Measurements from ENCODE around the gene EXOC1L. TPM values are rescaled to one million over a fixed set of nuclear protein-coding genes. Genes with fewer than 3 reads are reported as not detected.
A peak's percentile ranks its signal among the peaks of the same experiment; 100 is the strongest.

Gene EXOC1L
- total RNA-seq, 5 donors from 2014 or later (not counting 1 experiment from before 2014, with no cell fraction given) = not detected

DNA sequence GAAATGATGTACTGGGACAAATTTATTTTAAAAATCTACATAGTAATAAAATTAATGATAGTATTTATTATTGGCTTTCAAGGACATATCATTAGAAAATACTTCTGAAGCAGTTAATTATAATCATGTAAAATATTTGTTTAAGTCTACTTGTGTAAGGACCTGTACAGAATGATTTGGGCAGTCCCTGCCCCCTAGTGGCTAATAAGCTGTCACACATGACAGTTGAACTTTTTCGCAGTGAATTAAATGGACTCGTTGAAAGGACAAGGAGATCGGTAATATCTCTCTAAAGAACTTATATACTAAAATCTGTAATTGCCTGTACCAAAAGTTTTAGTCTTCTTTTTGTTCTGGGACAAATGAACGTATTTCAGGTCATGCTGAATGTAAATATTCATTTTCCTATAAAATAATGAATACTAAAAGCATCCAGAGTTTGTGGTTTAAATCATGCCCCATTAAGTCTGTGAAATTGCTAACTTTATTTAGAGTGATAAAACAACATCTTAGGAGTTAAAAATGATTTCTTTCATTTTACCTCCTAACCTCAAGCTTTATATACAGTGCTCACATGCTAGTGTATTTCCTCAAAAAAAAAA lies 47.5 kb downstream of the EXOC1L start:
- peaks cover 0 to 54% of the 10 kb centered on the region in 2 donors for H3K36me3 ChIP-seq (ENCODE audit: control insufficient read depth in 2 of 2, extremely low read depth in 1 of 2, insufficient read depth in 1 of 2, low read length in 1 of 2)
- H3K4me3 ChIP-seq (ENCODE audit: control insufficient read depth in 1 of 2, extremely low read depth in 1 of 2, low read length in 1 of 2) = no peak overlapping the region
- Mint-ChIP-seq H3K9me3 (no peaks in the 10 kb centered on the region), H3K36me3 (peaks cover 44% of the 10 kb centered on the region), H3K4me1 (peaks cover 9 to 22% (median 19%) of the 10 kb centered on the region in 3 donors), H3K4me3 (no peak overlapping the region), H3K27me3 (no peaks in the 10 kb centered on the region), H3K27ac (peak overlapping the region in 1 of 2 donors; percentile 66)
- no peak overlapping the region for H3K27ac ChIP-seq (ENCODE audit: low read length)
- H3K9me3 ChIP-seq = no peaks in the 10 kb centered on the region
- ChIA-PET CTCF (interaction anchor here (0.6 to 3.0 kb wide), 16 partner anchors 10 to 969 kb away, joined by 3 to 24 read pairs (median 4); partner anchors contain the start of genes CEP135 (in 2 of the 2), EXOC1 (in 1 of the 2) and SRD5A3 (in 1 of the 2)), POLR2A (no interaction called here)
- WGBS (ENCODE audit: insufficient coverage) = no CpG with 5 or more reads among the region's 4 CpGs
- no peaks in the 10 kb centered on the region for H3K27me3 ChIP-seq (replicated peaks in 1 of 2; ENCODE audit: control insufficient read depth in 2 of 2, extremely low read depth in 1 of 2, insufficient read depth in 2 of 2, low read length in 1 of 2)
- no peaks in the 10 kb centered on the region for H3K4me1 ChIP-seq (ENCODE audit: control insufficient read depth in 1 of 2, extremely low read depth in 1 of 2, insufficient read depth in 2 of 2, low read length in 2 of 2)
- peak; percentile 73 to 81 (median 78) for ATAC-seq (replicated peaks in 1 of 4)
- DNase-seq = peak in 14 of 35 experiments; percentile 2 to 69 (median 10)

DNA sequence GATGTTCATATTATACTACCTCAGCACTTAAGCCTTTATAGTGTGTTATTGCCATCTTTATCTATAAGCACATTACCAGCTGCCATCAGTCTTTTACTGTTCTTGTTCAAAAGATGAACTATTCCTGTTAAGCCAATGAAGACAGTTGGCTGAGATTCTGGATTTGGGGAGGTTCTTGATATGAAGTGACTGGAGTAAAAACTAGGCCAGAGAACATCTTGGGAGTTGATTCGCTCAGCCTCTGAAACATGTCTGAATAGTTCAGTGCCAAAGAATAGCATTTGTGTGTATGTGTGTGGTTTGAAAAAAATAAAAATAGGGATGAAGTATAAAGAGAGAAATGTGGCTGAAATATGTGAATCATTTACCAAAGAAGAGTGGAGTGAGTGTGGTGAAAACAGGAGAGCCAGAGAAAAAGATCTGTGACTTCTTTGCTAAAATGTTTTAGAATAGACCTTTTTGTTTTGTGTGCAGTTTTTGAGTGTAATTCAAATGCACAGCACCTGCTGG lies 49.0 kb downstream of the EXOC1L start:
- no peak overlapping the region for H3K4me3 Mint-ChIP-seq
- Histone ChIP-seq H3K4me3 (ENCODE audit: control insufficient read depth in 1 of 2, extremely low read depth in 1 of 2, low read length in 1 of 2) (no peak overlapping the region), H3K4me1 (ENCODE audit: control insufficient read depth in 1 of 2, extremely low read depth in 1 of 2, insufficient read depth in 2 of 2, low read length in 2 of 2) (no peaks in the 10 kb centered on the region), H3K27ac (ENCODE audit: low read length) (no peak overlapping the region), H3K36me3 (ENCODE audit: control insufficient read depth in 2 of 2, extremely low read depth in 1 of 2, insufficient read depth in 1 of 2, low read length in 1 of 2) (peaks cover 0 to 56% of the 10 kb centered on the region in 2 donors), H3K9me3 (no peaks in the 10 kb centered on the region), H3K27me3 (replicated peaks in 1 of 2; ENCODE audit: control insufficient read depth in 2 of 2, extremely low read depth in 1 of 2, insufficient read depth in 2 of 2, low read length in 1 of 2) (no peaks in the 10 kb centered on the region)
- POLR2A ChIA-PET = no interaction called here
- H3K27me3 Mint-ChIP-seq = no peaks in the 10 kb centered on the region
- peaks cover 47% of the 10 kb centered on the region for H3K36me3 Mint-ChIP-seq
- peaks cover 9 to 20% (median 19%) of the 10 kb centered on the region in 3 donors for H3K4me1 Mint-ChIP-seq
- CTCF ChIA-PET = no interaction called here
- DNase-seq (no peak), ATAC-seq (replicated peaks in 1 of 4) (no peak)
- no peak overlapping the region for H3K27ac Mint-ChIP-seq
- no peaks in the 10 kb centered on the region for H3K9me3 Mint-ChIP-seq
- WGBS (ENCODE audit: insufficient coverage) = 100% methylated on average over 1 of the region's 1 CpG

DNA sequence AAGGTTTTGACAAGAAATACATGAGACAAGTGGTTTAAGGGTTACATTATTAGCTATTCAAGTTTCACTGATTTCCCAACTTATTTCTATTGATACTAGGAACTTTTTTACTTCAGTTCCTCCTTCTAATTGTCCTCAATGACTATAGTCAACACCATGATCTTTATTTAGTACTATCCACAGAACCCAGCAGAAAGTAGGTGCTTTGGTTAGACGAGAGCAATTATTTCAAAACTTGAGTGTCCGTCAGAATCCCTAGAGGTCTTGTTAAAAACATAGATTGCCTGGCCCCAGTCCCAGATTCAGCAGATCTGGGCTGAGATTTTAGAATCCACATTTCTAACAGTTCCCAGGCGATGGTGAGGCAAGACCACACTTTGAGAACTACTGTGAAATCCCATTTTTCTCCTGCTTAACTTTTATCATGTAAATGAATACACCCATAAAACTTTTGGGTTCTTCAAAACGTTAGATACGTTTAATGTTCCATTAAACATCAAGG lies 51.8 kb downstream of the EXOC1L start:
- 93% methylated on average over 5 of the region's 5 CpGs for WGBS (ENCODE audit: insufficient coverage)
- no peak for ATAC-seq (replicated peaks in 1 of 4)
- no peak overlapping the region for H3K4me3 ChIP-seq (ENCODE audit: control insufficient read depth in 1 of 2, extremely low read depth in 1 of 2, low read length in 1 of 2)

DNA sequence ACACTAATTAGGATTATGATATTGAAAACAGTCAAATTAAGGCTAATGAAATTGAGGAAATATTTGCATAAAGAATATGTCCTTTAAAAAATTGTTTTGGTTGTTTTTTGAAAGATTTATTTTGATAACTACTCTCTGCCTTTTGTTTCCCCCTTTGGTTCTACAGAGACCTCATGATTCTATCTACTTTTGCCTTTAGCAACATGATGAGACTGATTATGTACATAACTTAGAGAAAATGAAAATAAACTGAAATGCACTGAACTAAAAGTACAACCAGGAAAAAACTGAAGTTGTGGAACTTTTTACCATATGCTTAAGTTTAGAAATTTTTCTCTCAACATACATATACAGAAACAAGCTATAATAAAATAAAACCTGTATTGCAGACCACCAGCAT lies 55.2 kb downstream of the EXOC1L start:
- no peaks in the 10 kb centered on the region for H3K27me3 Mint-ChIP-seq
- H3K9me3 ChIP-seq = no peaks in the 10 kb centered on the region
- peaks cover 57% of the 10 kb centered on the region for H3K36me3 Mint-ChIP-seq
- no peaks in the 10 kb centered on the region for H3K4me1 ChIP-seq (ENCODE audit: control insufficient read depth in 1 of 2, extremely low read depth in 1 of 2, insufficient read depth in 2 of 2, low read length in 2 of 2)
- ATAC-seq (replicated peaks in 1 of 4) = no peak
- no peaks in the 10 kb centered on the region for H3K4me1 Mint-ChIP-seq
- DNase-seq = no peak
- no peak overlapping the region for H3K27ac ChIP-seq (ENCODE audit: low read length)
- no peak overlapping the region for H3K4me3 Mint-ChIP-seq
- ChIA-PET CTCF (no interaction called here), POLR2A (interaction anchor here in 1 of 2 donors (0.6 kb wide), 1 partner anchor 258 kb away, joined by 3 read pairs; no protein-coding TSS in a partner anchor)
- peaks cover 6 to 69% of the 10 kb centered on the region in 2 donors for H3K36me3 ChIP-seq (ENCODE audit: control insufficient read depth in 2 of 2, extremely low read depth in 1 of 2, insufficient read depth in 1 of 2, low read length in 1 of 2)
- H3K4me3 ChIP-seq (ENCODE audit: control insufficient read depth in 1 of 2, extremely low read depth in 1 of 2, low read length in 1 of 2) = no peak overlapping the region
- H3K27me3 ChIP-seq (replicated peaks in 1 of 2; ENCODE audit: control insufficient read depth in 2 of 2, extremely low read depth in 1 of 2, insufficient read depth in 2 of 2, low read length in 1 of 2) = no peaks in the 10 kb centered on the region
- no peak overlapping the region for H3K27ac Mint-ChIP-seq
- H3K9me3 Mint-ChIP-seq = no peaks in the 10 kb centered on the region

More for the DNA sequence above, 51.8 kb downstream of the EXOC1L start:
- no peak overlapping the region for H3K4me3 Mint-ChIP-seq
- H3K27ac Mint-ChIP-seq = no peak overlapping the region
- Histone ChIP-seq H3K27me3 (replicated peaks in 1 of 2; ENCODE audit: control insufficient read depth in 2 of 2, extremely low read depth in 1 of 2, insufficient read depth in 2 of 2, low read length in 1 of 2) (no peaks in the 10 kb centered on the region), H3K27ac (ENCODE audit: low read length) (no peak overlapping the region), H3K36me3 (ENCODE audit: control insufficient read depth in 2 of 2, extremely low read depth in 1 of 2, insufficient read depth in 1 of 2, low read length in 1 of 2) (peaks cover 0 to 59% of the 10 kb centered on the region in 2 donors), H3K4me1 (ENCODE audit: control insufficient read depth in 1 of 2, extremely low read depth in 1 of 2, insufficient read depth in 2 of 2, low read length in 2 of 2) (no peaks in the 10 kb centered on the region), H3K9me3 (no peaks in the 10 kb centered on the region)
- no peak for DNase-seq
- peaks cover 46% of the 10 kb centered on the region for H3K36me3 Mint-ChIP-seq
- ChIA-PET POLR2A (interaction anchor here in 1 of 2 donors (1.0 kb wide), 1 partner anchor 587 kb away, joined by 3 read pairs; no protein-coding TSS in a partner anchor), CTCF (interaction anchor here in 1 of 2 donors (0.6 to 0.7 kb wide), 2 partner anchors 472 to 900 kb away, joined by 3 to 4 read pairs; no protein-coding TSS in a partner anchor)
- peaks cover 6 to 9% (median 9%) of the 10 kb centered on the region in 3 donors for H3K4me1 Mint-ChIP-seq
- no peaks in the 10 kb centered on the region for H3K27me3 Mint-ChIP-seq
- no peaks in the 10 kb centered on the region for H3K9me3 Mint-ChIP-seq

DNA sequence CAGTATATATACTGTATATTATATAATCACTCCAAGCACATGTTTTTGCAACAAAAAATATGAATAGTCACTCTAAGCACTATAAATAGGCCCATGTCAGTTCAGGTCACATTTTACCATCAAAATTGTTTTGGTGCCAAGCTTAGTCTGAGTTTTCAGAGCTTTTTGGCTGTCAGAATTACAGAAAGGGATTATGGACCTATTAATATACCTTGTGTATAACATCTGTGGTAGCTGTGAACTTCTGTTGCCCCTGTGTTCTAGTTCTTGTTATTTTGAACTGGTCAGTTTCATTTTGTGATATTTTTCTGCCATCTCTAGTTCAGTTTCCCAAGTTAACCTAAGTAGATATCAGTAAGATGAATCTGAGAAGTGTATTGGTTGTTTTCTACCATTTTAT lies 56.8 kb downstream of the EXOC1L start:
- Histone ChIP-seq H3K4me1 (ENCODE audit: control insufficient read depth in 1 of 2, extremely low read depth in 1 of 2, insufficient read depth in 2 of 2, low read length in 2 of 2) (no peaks in the 10 kb centered on the region), H3K9me3 (no peaks in the 10 kb centered on the region), H3K36me3 (ENCODE audit: control insufficient read depth in 2 of 2, extremely low read depth in 1 of 2, insufficient read depth in 1 of 2, low read length in 1 of 2) (peaks cover 6 to 69% of the 10 kb centered on the region in 2 donors), H3K27ac (ENCODE audit: low read length) (no peak overlapping the region), H3K4me3 (ENCODE audit: control insufficient read depth in 1 of 2, extremely low read depth in 1 of 2, low read length in 1 of 2) (no peak overlapping the region), H3K27me3 (replicated peaks in 1 of 2; ENCODE audit: control insufficient read depth in 2 of 2, extremely low read depth in 1 of 2, insufficient read depth in 2 of 2, low read length in 1 of 2) (no peaks in the 10 kb centered on the region)
- DNase-seq (no peak), ATAC-seq (replicated peaks in 1 of 4) (no peak)
- H3K27me3 Mint-ChIP-seq = no peaks in the 10 kb centered on the region
- no peaks in the 10 kb centered on the region for H3K4me1 Mint-ChIP-seq
- peaks cover 55% of the 10 kb centered on the region for H3K36me3 Mint-ChIP-seq
- no peaks in the 10 kb centered on the region for H3K9me3 Mint-ChIP-seq
- no peak overlapping the region for H3K4me3 Mint-ChIP-seq
- no peak overlapping the region for H3K27ac Mint-ChIP-seq
- CTCF ChIA-PET = interaction anchor here (1.0 to 2.2 kb wide), 2 partner anchors 9 kb away, joined by 4 to 5 read pairs; no protein-coding TSS in a partner anchor
- POLR2A ChIA-PET = no interaction called here

DNA sequence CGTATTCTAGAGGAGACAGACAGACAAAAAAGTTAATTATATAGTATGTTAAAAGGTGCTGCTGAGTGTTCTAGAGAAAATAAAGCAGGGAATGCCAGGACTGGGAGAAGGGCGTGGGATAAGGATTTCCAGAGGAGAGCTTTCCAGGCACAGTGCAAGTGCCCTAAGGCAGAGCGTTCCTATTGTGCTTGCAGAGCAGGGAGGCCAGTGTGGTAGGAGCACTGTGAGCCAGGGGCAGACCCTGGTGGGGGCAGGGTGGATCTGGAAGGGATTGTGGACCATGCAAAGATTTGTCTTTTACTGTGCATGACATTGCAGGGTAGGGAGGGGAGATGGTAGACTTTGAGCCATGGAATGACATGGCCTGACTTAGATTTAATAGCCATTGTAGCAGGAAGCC lies 59.6 kb downstream of the EXOC1L start:
- H3K27ac ChIP-seq (ENCODE audit: low read length) = no peak overlapping the region
- H3K4me1 ChIP-seq (ENCODE audit: control insufficient read depth in 1 of 2, extremely low read depth in 1 of 2, insufficient read depth in 2 of 2, low read length in 2 of 2) = no peaks in the 10 kb centered on the region
- Mint-ChIP-seq H3K27me3 (no peaks in the 10 kb centered on the region), H3K9me3 (no peaks in the 10 kb centered on the region), H3K4me1 (no peaks in the 10 kb centered on the region), H3K4me3 (no peak overlapping the region), H3K27ac (no peak overlapping the region), H3K36me3 (peaks cover 51% of the 10 kb centered on the region)
- H3K4me3 ChIP-seq (ENCODE audit: control insufficient read depth in 1 of 2, extremely low read depth in 1 of 2, low read length in 1 of 2) = no peak overlapping the region
- ChIA-PET POLR2A (no interaction called here), CTCF (no interaction called here)
- peaks cover 6 to 64% of the 10 kb centered on the region in 2 donors for H3K36me3 ChIP-seq (ENCODE audit: control insufficient read depth in 2 of 2, extremely low read depth in 1 of 2, insufficient read depth in 1 of 2, low read length in 1 of 2)
- WGBS (ENCODE audit: insufficient coverage) = 100% methylated on average over 3 of the region's 3 CpGs
- no peaks in the 10 kb centered on the region for H3K27me3 ChIP-seq (replicated peaks in 1 of 2; ENCODE audit: control insufficient read depth in 2 of 2, extremely low read depth in 1 of 2, insufficient read depth in 2 of 2, low read length in 1 of 2)
- no peak for ATAC-seq (replicated peaks in 1 of 4)
- DNase-seq = no peak
- H3K9me3 ChIP-seq = no peaks in the 10 kb centered on the region

All from T-cell (primary cell).